Stomach (tissue), 4 donors: Measurements from ENCODE around the gene ODF4.

Source experiments
- POLR2AphosphoS5 ChIP-seq, 3 donors: sonication (generic); formaldehyde crosslinking; IDR thresholded peaks; one replicate each; pipeline ENCODE4 v1.6.1; 2016; ENCODE audit warnings: antibody characterized with exemption in 3 of 3
- TF ChIP-seq, protein P1 (sequence below), 7 experiments: fragments of 450-650 bp in 4 of 7; fragments of 200-600 bp in 3 of 7; sonication (generic) in 3 of 7; IDR thresholded peaks; one replicate each; pipeline ENCODE4 v1.5.1; 2016 to 2019; ENCODE audit warnings: antibody characterized with exemption in 7 of 7, control low read depth in 2 of 7, mild to moderate bottlenecking in 1 of 7

DNA sequence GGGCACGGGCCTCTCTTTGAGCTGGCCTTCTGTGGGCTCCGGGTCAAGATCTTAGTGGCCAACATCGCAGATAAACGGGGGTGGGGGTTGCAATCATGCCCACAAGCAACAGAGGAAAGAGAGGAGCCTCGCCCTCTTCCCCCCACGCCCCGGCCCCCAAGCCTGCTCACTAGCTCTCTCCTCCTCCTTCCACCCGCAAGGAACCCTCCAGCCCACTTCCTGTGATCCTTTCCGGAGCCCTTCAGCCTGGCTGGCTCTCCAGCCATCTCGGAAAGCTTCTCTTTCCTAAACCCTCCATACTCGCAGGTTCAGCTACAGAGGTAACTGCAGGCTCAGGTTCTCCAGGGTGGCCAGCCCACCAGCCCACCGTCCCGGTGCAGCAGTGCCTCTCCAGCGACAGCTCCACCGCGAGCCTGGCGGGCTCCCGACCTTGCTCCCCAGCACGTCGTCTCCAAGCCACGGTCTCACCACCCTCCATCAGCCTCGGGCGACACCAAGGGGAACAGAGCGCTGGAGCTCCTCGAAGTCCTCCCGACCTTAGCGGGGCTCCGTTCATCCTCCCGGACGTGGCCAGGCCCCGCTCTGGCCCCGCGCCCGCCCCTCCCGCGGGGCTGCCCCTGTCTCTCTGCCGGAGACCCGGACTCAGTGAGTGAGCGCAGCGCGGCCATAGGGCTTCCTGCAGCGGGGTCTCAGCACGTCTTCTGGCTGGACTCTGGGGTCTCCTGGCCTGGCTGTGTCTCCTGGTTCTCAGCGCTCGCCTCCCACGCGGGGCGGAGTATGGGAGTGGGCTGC lies 12.9 kb upstream of the ODF4 start:
- TF ChIP-seq, protein P1, sequence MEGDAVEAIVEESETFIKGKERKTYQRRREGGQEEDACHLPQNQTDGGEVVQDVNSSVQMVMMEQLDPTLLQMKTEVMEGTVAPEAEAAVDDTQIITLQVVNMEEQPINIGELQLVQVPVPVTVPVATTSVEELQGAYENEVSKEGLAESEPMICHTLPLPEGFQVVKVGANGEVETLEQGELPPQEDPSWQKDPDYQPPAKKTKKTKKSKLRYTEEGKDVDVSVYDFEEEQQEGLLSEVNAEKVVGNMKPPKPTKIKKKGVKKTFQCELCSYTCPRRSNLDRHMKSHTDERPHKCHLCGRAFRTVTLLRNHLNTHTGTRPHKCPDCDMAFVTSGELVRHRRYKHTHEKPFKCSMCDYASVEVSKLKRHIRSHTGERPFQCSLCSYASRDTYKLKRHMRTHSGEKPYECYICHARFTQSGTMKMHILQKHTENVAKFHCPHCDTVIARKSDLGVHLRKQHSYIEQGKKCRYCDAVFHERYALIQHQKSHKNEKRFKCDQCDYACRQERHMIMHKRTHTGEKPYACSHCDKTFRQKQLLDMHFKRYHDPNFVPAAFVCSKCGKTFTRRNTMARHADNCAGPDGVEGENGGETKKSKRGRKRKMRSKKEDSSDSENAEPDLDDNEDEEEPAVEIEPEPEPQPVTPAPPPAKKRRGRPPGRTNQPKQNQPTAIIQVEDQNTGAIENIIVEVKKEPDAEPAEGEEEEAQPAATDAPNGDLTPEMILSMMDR (IDR thresholded peaks at IDR 0.05), result no peak
- TF ChIP-seq POLR2AphosphoS5 (IDR thresholded peaks at IDR 0.05), result no peak
